Activated CD8-positive, alpha-beta T cell treated with anti-CD3 and anti-CD28 coated beads for 36 hours (primary cell): ENCODE results near the gene ZNF710. TPM values are rescaled to one million over a fixed set of nuclear protein-coding genes. Genes with fewer than 3 reads are reported as not detected.

Experiments
- ATAC-seq: fragments of 200-7000 bp; cut with Tn5 transposase; one replicate; pipeline ENCODE4 v1.10.0; 2021; ENCODE audit warnings: mild to moderate bottlenecking, moderate library complexity
- CTCF ChIA-PET: fragments of 350-600 bp; sonication (Branson Sonifier 250); formaldehyde crosslinking; loops from one replicate; lab custom pipeline; 2021; ENCODE audit warnings: antibody characterized with exemption; lab: Charles Lee
- POLR2A ChIA-PET: fragments of 350-600 bp; sonication (Branson Sonifier 250); formaldehyde crosslinking; loops from one replicate; lab custom pipeline; 2021; ENCODE audit warnings: antibody characterized with exemption; lab: Charles Lee
- DNase-seq: peaks from one replicate; pipeline ENCODE4 v3.0.0-alpha.2; 2020
- H3K27ac Mint-ChIP-seq: one replicate; pipeline ENCODE4 v1.8.0; 2021; ENCODE audit warnings: mild to moderate bottlenecking, mixed read lengths
- H3K27me3 Mint-ChIP-seq: one replicate; pipeline ENCODE4 v1.8.0; 2021; ENCODE audit warnings: mixed read lengths
- H3K36me3 Mint-ChIP-seq: one replicate; pipeline ENCODE4 v1.8.0; 2021; ENCODE audit warnings: low read depth, mixed read lengths
- H3K4me1 Mint-ChIP-seq: one replicate; pipeline ENCODE4 v1.8.0; 2021; ENCODE audit warnings: low read depth, mixed read lengths
- H3K4me3 Mint-ChIP-seq: one replicate; pipeline ENCODE4 v1.8.0; 2021; ENCODE audit warnings: mild to moderate bottlenecking, moderate library complexity, mixed read lengths
- H3K9me3 Mint-ChIP-seq: one replicate; pipeline ENCODE4 v1.8.0; 2021; ENCODE audit warnings: mixed read lengths
- intact Hi-C: fragments of 100-400 bp; cut with micrococcal nuclease; formaldehyde crosslinking; loops from one replicate; pipeline ENCODE4 v1.10.0; 2022
- total RNA-seq, 2 experiments: library from RNA; stranded (reverse); gene quantifications; one replicate each; pipeline ENCODE4 v1.2.3, GENCODE V29; 2021
- TF ChIP-seq, protein P1 (sequence below): fragments of 200-600 bp; IDR thresholded peaks from one replicate; pipeline ENCODE4 v1.8.0; 2022; ENCODE audit warnings: antibody characterized with exemption, mild to moderate bottlenecking

ZNF710 gene
- total RNA-seq, 2 experiments from 2014 or later, result 15.2 to 17.2 TPM

DNA sequence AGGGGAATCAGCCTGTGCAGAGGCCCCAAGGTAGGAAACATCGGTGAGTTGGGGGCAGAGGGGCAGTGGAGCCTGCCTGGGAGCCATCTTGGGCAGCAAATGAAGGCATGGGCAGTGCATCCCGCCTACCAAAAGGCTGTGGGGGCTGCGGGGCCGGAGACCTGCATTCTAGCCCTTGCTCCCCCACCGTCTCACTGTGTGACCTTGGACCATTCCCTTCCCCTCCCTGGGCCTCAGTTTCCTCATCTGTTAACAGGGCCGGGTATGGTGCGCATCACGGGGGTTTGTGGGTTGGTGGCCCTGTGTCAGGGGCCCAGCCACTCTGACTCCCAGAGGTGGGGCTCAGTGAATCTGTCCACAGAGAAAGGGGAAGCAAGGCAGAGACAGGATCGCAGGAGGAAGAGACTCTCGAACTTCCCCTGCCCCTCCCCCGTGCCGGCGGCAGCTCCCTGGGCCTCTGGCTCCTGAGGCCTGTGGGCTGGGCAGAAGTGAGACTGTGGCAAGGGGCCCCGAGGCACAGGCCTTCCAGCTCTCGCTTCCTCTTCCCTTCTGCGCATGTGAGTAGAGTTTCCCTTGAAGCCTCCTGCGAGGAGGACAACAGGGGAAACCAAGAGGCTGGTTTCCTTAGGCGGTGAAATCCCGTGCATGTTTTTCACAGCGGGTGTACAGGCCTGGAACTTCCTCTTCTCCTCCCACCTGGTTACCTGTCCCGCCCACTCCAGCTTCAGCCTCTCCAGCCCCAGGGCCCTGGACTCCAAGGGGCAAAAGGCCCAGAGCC, 58.3 kb downstream of the ZNF710 start:
- H3K27ac Mint-ChIP-seq, result peak overlapping the region; percentile 94
- ChIA-PET CTCF (interaction anchor here (2.1 kb wide), 1 partner anchor 12 kb away, joined by 8 read pairs; no protein-coding TSS in a partner anchor), POLR2A (interaction anchor here (0.8 to 2.2 kb wide), 5 partner anchors 19 to 309 kb away, joined by 3 to 10 read pairs (median 4); partner anchors contain the start of gene AP3S2)
- ATAC-seq (peak; percentile 96), DNase-seq (peak; percentile 90)
- TF ChIP-seq, protein P1, sequence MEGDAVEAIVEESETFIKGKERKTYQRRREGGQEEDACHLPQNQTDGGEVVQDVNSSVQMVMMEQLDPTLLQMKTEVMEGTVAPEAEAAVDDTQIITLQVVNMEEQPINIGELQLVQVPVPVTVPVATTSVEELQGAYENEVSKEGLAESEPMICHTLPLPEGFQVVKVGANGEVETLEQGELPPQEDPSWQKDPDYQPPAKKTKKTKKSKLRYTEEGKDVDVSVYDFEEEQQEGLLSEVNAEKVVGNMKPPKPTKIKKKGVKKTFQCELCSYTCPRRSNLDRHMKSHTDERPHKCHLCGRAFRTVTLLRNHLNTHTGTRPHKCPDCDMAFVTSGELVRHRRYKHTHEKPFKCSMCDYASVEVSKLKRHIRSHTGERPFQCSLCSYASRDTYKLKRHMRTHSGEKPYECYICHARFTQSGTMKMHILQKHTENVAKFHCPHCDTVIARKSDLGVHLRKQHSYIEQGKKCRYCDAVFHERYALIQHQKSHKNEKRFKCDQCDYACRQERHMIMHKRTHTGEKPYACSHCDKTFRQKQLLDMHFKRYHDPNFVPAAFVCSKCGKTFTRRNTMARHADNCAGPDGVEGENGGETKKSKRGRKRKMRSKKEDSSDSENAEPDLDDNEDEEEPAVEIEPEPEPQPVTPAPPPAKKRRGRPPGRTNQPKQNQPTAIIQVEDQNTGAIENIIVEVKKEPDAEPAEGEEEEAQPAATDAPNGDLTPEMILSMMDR, result no peak
- no peaks in the 10 kb centered on the region for H3K9me3 Mint-ChIP-seq
- peaks cover 50% of the 10 kb centered on the region for H3K4me1 Mint-ChIP-seq
- intact Hi-C loops, result no loop called here
- H3K4me3 Mint-ChIP-seq, result peak overlapping the region; percentile 54
- no peaks in the 10 kb centered on the region for H3K27me3 Mint-ChIP-seq
- H3K36me3 Mint-ChIP-seq, result peaks cover 6% of the 10 kb centered on the region

DNA sequence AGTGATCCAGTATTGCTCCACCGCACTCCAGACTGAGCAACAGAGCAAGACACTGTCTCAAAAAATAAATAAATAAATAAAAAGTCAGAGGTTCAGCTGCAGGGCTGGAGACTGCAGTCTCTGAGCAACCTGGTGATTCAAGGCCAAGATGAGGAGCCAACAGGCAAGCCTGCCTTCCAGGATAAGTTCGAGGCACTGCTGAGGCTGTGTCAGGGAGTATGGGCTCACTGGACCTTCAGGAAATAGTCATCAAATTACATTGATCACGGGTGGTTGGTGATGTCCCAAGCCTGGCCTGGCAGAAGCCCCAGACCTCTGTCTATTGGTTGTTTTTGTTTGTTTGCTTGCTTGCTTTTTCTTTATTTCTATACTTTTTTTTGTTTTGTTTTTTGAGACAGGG, 59.7 kb downstream of the ZNF710 start:
- ChIA-PET POLR2A (interaction anchor here (1.3 to 2.2 kb wide), 2 partner anchors 22 to 27 kb away, joined by 4 to 10 read pairs; no protein-coding TSS in a partner anchor), CTCF (interaction anchor here (1.1 to 1.6 kb wide), 2 partner anchors 10 to 15 kb away, joined by 3 to 7 read pairs; no protein-coding TSS in a partner anchor)
- H3K9me3 Mint-ChIP-seq, result no peaks in the 10 kb centered on the region
- peaks cover 50% of the 10 kb centered on the region for H3K4me1 Mint-ChIP-seq
- H3K36me3 Mint-ChIP-seq, result peaks cover 6% of the 10 kb centered on the region
- TF ChIP-seq, protein P1, result no peak
- ATAC-seq, result no peak
- H3K27ac Mint-ChIP-seq, result no peak overlapping the region
- H3K27me3 Mint-ChIP-seq, result no peaks in the 10 kb centered on the region
- no peak for DNase-seq
- no peak overlapping the region for H3K4me3 Mint-ChIP-seq
- intact Hi-C loops, result loop anchor here (10.0 kb wide), 1 partner anchor 56 kb away; the partner anchor contains the start of gene ZNF710

DNA sequence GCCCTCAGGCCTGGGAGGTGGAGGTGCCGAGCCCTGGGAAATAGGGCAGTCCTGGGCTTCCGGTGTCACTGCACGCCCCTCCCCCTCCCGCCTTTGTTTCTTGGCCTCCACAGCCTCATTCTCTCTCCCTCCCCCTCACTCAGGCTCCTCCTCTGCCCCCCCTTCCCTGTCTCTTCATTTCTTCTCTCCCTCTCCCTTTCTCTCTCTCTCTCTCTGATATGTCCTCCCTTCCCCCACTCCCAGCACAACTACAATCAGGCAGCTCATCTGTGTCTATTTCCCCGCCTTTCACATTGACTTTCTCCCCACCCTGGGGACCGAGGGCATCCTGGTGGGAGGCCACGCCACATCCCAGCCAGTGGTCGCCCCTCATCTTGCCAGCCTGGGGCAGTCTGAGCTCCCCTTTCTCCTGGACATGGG, 60.9 kb downstream of the ZNF710 start:
- peaks cover 6% of the 10 kb centered on the region for H3K36me3 Mint-ChIP-seq
- peak overlapping the region; percentile 69 for H3K27ac Mint-ChIP-seq
- H3K9me3 Mint-ChIP-seq, result no peaks in the 10 kb centered on the region
- DNase-seq, result peak; percentile 61
- CTCF ChIA-PET, result interaction anchor here (1.6 kb wide), 1 partner anchor 9 kb away, joined by 7 read pairs; no protein-coding TSS in a partner anchor
- peak; percentile 7 for ATAC-seq
- no peak overlapping the region for H3K4me3 Mint-ChIP-seq
- intact Hi-C loops, result loop anchor here (10.0 kb wide), 1 partner anchor 57 kb away; the partner anchor contains the start of gene ZNF710
- H3K27me3 Mint-ChIP-seq, result no peaks in the 10 kb centered on the region
- peaks cover 50% of the 10 kb centered on the region for H3K4me1 Mint-ChIP-seq
- POLR2A ChIA-PET, result interaction anchor here (0.6 to 1.1 kb wide), 2 partner anchors 32 to 60 kb away, joined by 3 to 4 read pairs; no protein-coding TSS in a partner anchor
- TF ChIP-seq, protein P1, result no peak

DNA sequence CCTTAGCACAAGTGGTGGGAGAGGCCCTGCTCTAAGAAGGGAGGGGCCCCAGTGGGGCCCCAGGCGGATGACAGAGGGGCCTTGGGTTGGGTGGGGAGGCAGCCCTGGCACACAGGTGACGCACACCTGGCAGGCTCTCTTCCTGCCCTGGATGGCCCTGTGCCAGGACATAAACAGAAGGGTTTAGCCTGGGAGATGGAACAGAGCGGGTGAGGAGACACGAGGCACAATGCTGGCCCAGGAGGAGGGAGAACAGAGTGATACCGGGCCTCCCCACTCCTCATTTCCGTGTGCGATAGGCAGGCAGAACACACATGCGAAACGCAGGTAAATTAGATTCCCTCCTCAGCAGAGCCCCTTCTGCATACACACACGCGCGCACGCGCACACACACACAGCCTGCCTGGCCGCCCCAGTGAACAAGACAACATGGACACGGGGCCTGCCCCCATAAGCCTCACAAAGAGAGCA, 61.4 kb downstream of the ZNF710 start:
- ATAC-seq, result no peak
- CTCF ChIA-PET, result no interaction called here
- H3K4me1 Mint-ChIP-seq, result peaks cover 50% of the 10 kb centered on the region
- no peak overlapping the region for H3K4me3 Mint-ChIP-seq
- POLR2A ChIA-PET, result interaction anchor here (0.6 kb wide), 1 partner anchor 60 kb away, joined by 4 read pairs; no protein-coding TSS in a partner anchor
- intact Hi-C loops, result loop anchor here (10.0 kb wide), 1 partner anchor 58 kb away; the partner anchor contains the start of gene ZNF710
- TF ChIP-seq, protein P1, result no peak
- H3K27ac Mint-ChIP-seq, result peak overlapping the region; percentile 69
- peak; percentile 27 for DNase-seq
- H3K27me3 Mint-ChIP-seq, result no peaks in the 10 kb centered on the region
- H3K9me3 Mint-ChIP-seq, result no peaks in the 10 kb centered on the region
- peaks cover 6% of the 10 kb centered on the region for H3K36me3 Mint-ChIP-seq
